OCI-LY1 (cell line): ENCODE data around the gene ELL2.

ENCODE experiments used
- H2AFZ ChIP-seq: fragments of 200-600 bp; sonication (generic), shearing (Covaris generic); 2 replicates; pipeline ENCODE4 v1.6.0; 2014; ENCODE audit warnings: antibody characterized with exemption, mild to moderate bottlenecking, low read length
- H3F3A ChIP-seq: fragments of 200-600 bp; sonication (generic), shearing (Covaris generic); 2 replicates; pipeline ENCODE4 v1.6.0; 2014; ENCODE audit warnings: mild to moderate bottlenecking, antibody characterized with exemption, low read length, moderate library complexity; ENCODE audit not compliant: insufficient read depth
- H3K27ac ChIP-seq: fragments of 200-600 bp; sonication (generic); 2 replicates; pipeline ENCODE4 v1.5.1; 2014; ENCODE audit warnings: low read length, mixed run types, mild to moderate bottlenecking, low read depth; ENCODE audit not compliant: poor library complexity, severe bottlenecking
- H3K27me3 ChIP-seq: fragments of 200-600 bp; sonication (generic); 2 replicates; pipeline ENCODE4 v1.6.0; 2014; ENCODE audit warnings: antibody characterized with exemption, mild to moderate bottlenecking, low read length, moderate library complexity; ENCODE audit not compliant: insufficient read depth
- H3K36me3 ChIP-seq: fragments of 200-600 bp; sonication (generic); 2 replicates; pipeline ENCODE4 v1.6.1; 2014; ENCODE audit warnings: mild to moderate bottlenecking, antibody characterized with exemption, low read length, moderate library complexity, mixed read lengths; ENCODE audit not compliant: insufficient read depth
- H3K4me1 ChIP-seq: fragments of 200-600 bp; sonication (generic); 2 replicates; pipeline ENCODE4 v1.5.1; 2014; ENCODE audit warnings: mild to moderate bottlenecking, low read length, moderate library complexity; ENCODE audit not compliant: insufficient read depth, severe bottlenecking
- H3K4me2 ChIP-seq: fragments of 200-600 bp; sonication (generic), shearing (Covaris generic); 2 replicates; pipeline ENCODE4 v1.6.1; 2014; ENCODE audit warnings: low read length
- H3K4me3 ChIP-seq: fragments of 200-600 bp; sonication (generic); 2 replicates; pipeline ENCODE4 v1.5.1; 2014; ENCODE audit warnings: low read length, low read depth, mild to moderate bottlenecking, mixed read lengths; ENCODE audit not compliant: poor library complexity, severe bottlenecking
- H3K79me2 ChIP-seq: fragments of 200-600 bp; shearing (Covaris generic); 2 replicates; pipeline ENCODE4 v1.6.1; 2016; ENCODE audit warnings: mixed run types, low read length, mixed read lengths; ENCODE audit not compliant: insufficient read depth
- H3K9ac ChIP-seq: fragments of 200-600 bp; sonication (generic), shearing (Covaris generic); 2 replicates; pipeline ENCODE4 v1.6.1; 2014; ENCODE audit warnings: mild to moderate bottlenecking, low read length, mixed read lengths
- H3K9me2 ChIP-seq: fragments of 200-600 bp; sonication (generic), shearing (Covaris generic); 2 replicates; pipeline ENCODE4 v1.6.1; 2014; ENCODE audit warnings: low read depth, mild to moderate bottlenecking, low read length, mixed read lengths
- H3K9me3 ChIP-seq: fragments of 200-600 bp; shearing (Covaris generic); 2 replicates; pipeline ENCODE4 v1.6.1; 2014; ENCODE audit warnings: low read length, mixed read lengths
- H4K20me1 ChIP-seq: fragments of 200-600 bp; sonication (generic), shearing (Covaris generic); 2 replicates; pipeline ENCODE4 v1.6.0; 2016; ENCODE audit warnings: mild to moderate bottlenecking, low read length; ENCODE audit not compliant: insufficient read depth
- CTCF ChIP-seq: fragments of 200-600 bp; sonication (generic), shearing (Covaris generic); IDR thresholded peaks from 2 replicates; pipeline ENCODE4 v1.5.1; 2017; ENCODE audit warnings: mild to moderate bottlenecking, antibody characterized with exemption, low read length, moderate library complexity, mixed read lengths
- EZH2 ChIP-seq: fragments of 200-600 bp; sonication (generic), shearing (Covaris generic); IDR thresholded peaks from 2 replicates; pipeline ENCODE4 v1.8.0; 2017; ENCODE audit warnings: borderline replicate concordance, mixed run types, mild to moderate bottlenecking, antibody characterized with exemption, low read length, moderate library complexity, mixed read lengths

Gene ELL2

GRCh38 chr5:95899006-95899405, 62.6 kb downstream of the ELL2 start:
- no peaks in the 10 kb centered on the region for H3K4me1 ChIP-seq
- no peak overlapping the region for H3K9ac ChIP-seq
- no peak overlapping the region for H3K4me2 ChIP-seq
- H3K36me3 ChIP-seq, result no peaks in the 10 kb centered on the region
- H3K9me3 ChIP-seq, result no peaks in the 10 kb centered on the region
- TF ChIP-seq EZH2 (no peak), CTCF (no peak)
- no peak overlapping the region for H3K4me3 ChIP-seq
- H3K79me2 ChIP-seq, result no peaks in the 10 kb centered on the region
- no peaks in the 10 kb centered on the region for H3F3A ChIP-seq
- H4K20me1 ChIP-seq, result no peaks in the 10 kb centered on the region
- no peaks in the 10 kb centered on the region for H3K27me3 ChIP-seq
- H2AFZ ChIP-seq, result no peak overlapping the region
- H3K27ac ChIP-seq, result no peak overlapping the region
- no peaks in the 10 kb centered on the region for H3K9me2 ChIP-seq

- Histone ChIP-seq H3K9me3 (no peaks in the 10 kb centered on the region), H4K20me1 (no peaks in the 10 kb centered on the region), H2AFZ (no peak overlapping the region), H3K79me2 (no peaks in the 10 kb centered on the region), H3K27ac (no peak overlapping the region), H3K9me2 (no peaks in the 10 kb centered on the region), H3K27me3 (no peaks in the 10 kb centered on the region), H3F3A (no peaks in the 10 kb centered on the region), H3K36me3 (no peaks in the 10 kb centered on the region), H3K4me1 (no peaks in the 10 kb centered on the region), H3K9ac (no peak overlapping the region), H3K4me2 (no peak overlapping the region), H3K4me3 (no peak overlapping the region)
- no peak for TF ChIP-seq EZH2
- no peak for TF ChIP-seq CTCF
These were observed 65.9 kb downstream of the ELL2 start for GRCh38 chr5:95895771-95896170.

- Histone ChIP-seq H3K4me3 (no peak overlapping the region), H3K27ac (no peak overlapping the region), H3K27me3 (no peaks in the 10 kb centered on the region), H3K9me2 (no peaks in the 10 kb centered on the region), H3K9ac (no peak overlapping the region), H3K4me2 (no peak overlapping the region), H2AFZ (no peak overlapping the region), H3K36me3 (no peaks in the 10 kb centered on the region), H3K79me2 (no peaks in the 10 kb centered on the region), H3K9me3 (no peaks in the 10 kb centered on the region), H3K4me1 (no peaks in the 10 kb centered on the region), H4K20me1 (no peaks in the 10 kb centered on the region), H3F3A (no peaks in the 10 kb centered on the region)
- TF ChIP-seq EZH2 (no peak), CTCF (no peak)
These were observed 66.4 kb downstream of the ELL2 start for GRCh38 chr5:95895251-95895650.
